A549 (cell line): ENCODE measurements around the gene CUL3. TPM values are rescaled to one million over a fixed set of nuclear protein-coding genes. Genes with fewer than 3 reads are reported as not detected.
"Not testable (repeated sequence)": the region's sequence is repeated elsewhere in the genome, so short reads cannot be mapped to it uniquely, and the experiment has no call there.

Experiments
- ATAC-seq, 2 experiments: fragments of 200-7000 bp in 1 of 2; fragments of >200 bp in 1 of 2; cut with Nextera tagmentation in 1 of 2; cut with Tn5 transposase in 1 of 2; 3 replicates each; pipeline versions ENCODE4 v1.8.0 to v1.9.1; 2018 to 2020; ENCODE audit warnings: mild to moderate bottlenecking in 1 of 2, moderate library complexity in 1 of 2
- CTCF ChIA-PET: fragments of 300-600 bp; sonication (Branson Sonifier 250); formaldehyde crosslinking; extraction: SDS; loops from one replicate; lab custom pipeline; 2021; ENCODE audit warnings: antibody characterized with exemption, inconsistent platforms; lab: Yijun Ruan, JAX
- POLR2A ChIA-PET: fragments of 350-600 bp; formaldehyde crosslinking; extraction: SDS; loops from one replicate; lab custom pipeline; 2021; ENCODE audit warnings: antibody characterized with exemption, inconsistent platforms; lab: Yijun Ruan, JAX
- DNase-seq, 2 experiments: peaks; one replicate each; pipeline versions ENCODE4 v3.0.0 to v3.0.0-alpha.2; 2011 to 2016; ENCODE audit warnings: low read depth in 1 of 2, low spot score in 1 of 2
- FAIRE-seq: peaks from 2 replicates; lab custom pipeline; 2011; peaks lifted over from hg19 to GRCh38; lab: Jason Lieb, UNC
- H3K27ac ChIP-seq, 2 experiments: fragments of >200 bp; sonication (Bioruptor Twin); formaldehyde crosslinking; 3 replicates each; pipeline ENCODE4 v1.5.1; 2016 to 2017
- H3K4me1 ChIP-seq: fragments of >200 bp; sonication (Bioruptor Twin); formaldehyde crosslinking; 3 replicates; pipeline ENCODE4 v1.6.1; 2016
- H3K4me2 ChIP-seq: fragments of >200 bp; sonication (Bioruptor Twin); formaldehyde crosslinking; 3 replicates; pipeline ENCODE4 v1.6.1; 2016
- H3K4me3 ChIP-seq: fragments of >200 bp; sonication (Bioruptor Twin); formaldehyde crosslinking; 3 replicates; pipeline ENCODE4 v1.5.1; 2016
- H3K9me3 ChIP-seq: fragments of >200 bp; sonication (Bioruptor Twin); formaldehyde crosslinking; 3 replicates; pipeline ENCODE4 v1.6.1; 2016
- BHLHE40 ChIP-seq: IDR thresholded peaks from 2 replicates; pipeline ENCODE4 v1.6.1; 2012; ENCODE audit warnings: low read depth, low read length, inconsistent platforms
- CBX8 ChIP-seq: fragments of 200-600 bp; sonication (generic); IDR thresholded peaks from 2 replicates; pipeline ENCODE4 v1.6.1; 2016
- CEBPB ChIP-seq, 2 experiments: fragments of >200 bp in 1 of 2; sonication (Bioruptor Twin) in 1 of 2; formaldehyde crosslinking in 1 of 2; IDR thresholded peaks; 2 replicates each; pipeline ENCODE4 v1.6.1; 2012 to 2016
- CHD4 ChIP-seq: fragments of 200-600 bp; sonication (generic); IDR thresholded peaks from 2 replicates; pipeline ENCODE4 v1.6.1; 2016; ENCODE audit warnings: antibody characterized with exemption, mild to moderate bottlenecking, borderline replicate concordance
- EHF ChIP-seq: fragments of 250-450 bp; sonication (Bioruptor Pico); IDR thresholded peaks from 2 replicates; pipeline ENCODE4 v1.5.0; 2020; ENCODE audit warnings: mild to moderate bottlenecking
- EP300 ChIP-seq, 2 experiments: fragments of >200 bp; sonication (Bioruptor Twin); formaldehyde crosslinking; IDR thresholded peaks; 2 replicates in 1 of 2; 3 replicates in 1 of 2; pipeline ENCODE4 v1.6.1; 2016 to 2017
- ESRRA ChIP-seq: fragments of 150-350 bp; IDR thresholded peaks from 2 replicates; pipeline ENCODE4 v1.6.1; 2014; ENCODE audit warnings: mild to moderate bottlenecking, low read length, borderline replicate concordance
- HOXB5 ChIP-seq: fragments of 250-450 bp; sonication (Bioruptor Pico); IDR thresholded peaks from 2 replicates; pipeline ENCODE4 v1.5.0; 2020; ENCODE audit warnings: mild to moderate bottlenecking, moderate library complexity
- JUNB ChIP-seq: fragments of >200 bp; sonication (Bioruptor Twin); formaldehyde crosslinking; IDR thresholded peaks from 2 replicates; pipeline ENCODE4 v1.6.1; 2016
- MAZ ChIP-seq: fragments of 150-350 bp; IDR thresholded peaks from 2 replicates; pipeline ENCODE4 v1.6.1; 2014; ENCODE audit warnings: antibody characterized with exemption, low read depth, low read length, borderline replicate concordance
- RARB ChIP-seq: fragments of 250-450 bp; sonication (Bioruptor Pico); IDR thresholded peaks from 2 replicates; pipeline ENCODE4 v1.8.0; 2021; ENCODE audit warnings: mild to moderate bottlenecking, moderate library complexity
- ZNF302 ChIP-seq: fragments of 250-450 bp; sonication (Bioruptor Pico); IDR thresholded peaks from 2 replicates; pipeline ENCODE4 v1.9.0; 2021; ENCODE audit warnings: inconsistent platforms, mild to moderate bottlenecking, moderate library complexity
- WGBS: methylation state at CpG from one replicate; pipeline ENCODE4 v1.1.6; 2017; ENCODE audit errors: missing lambda C conversion rate; 5-methylcytosine and 5-hydroxymethylcytosine counted together
- polyA plus RNA-seq, 4 experiments: library from polyadenylated mRNA; depleted of rRNA in 3 of 4; stranded (reverse); fragments of >200 nt; fragmentation: RNase III in 1 of 4; extraction: RNeasy Plus Mini Kit Qiagen cat#74134 plus additional on column Dnase treatment in 1 of 4; gene quantifications; 2 replicates in 3 of 4; 3 replicates in 1 of 4; pipeline ENCODE4 v1.2.3, GENCODE V29; 2011 to 2017
- TF ChIP-seq, protein P1 (sequence below): IDR thresholded peaks from 2 replicates; pipeline ENCODE4 v1.6.1; 2012
- TF ChIP-seq, protein P2 (sequence below): fragments of 200-600 bp; sonication (generic); IDR thresholded peaks from 2 replicates; pipeline ENCODE4 v1.6.1; 2016; ENCODE audit warnings: antibody characterized with exemption, mild to moderate bottlenecking, moderate library complexity
- TF ChIP-seq, protein P3 (sequence below): fragments of >200 bp; sonication (Bioruptor Twin); formaldehyde crosslinking; IDR thresholded peaks from 3 replicates; pipeline ENCODE4 v1.6.1; 2016

Gene CUL3
- polyA plus RNA-seq, 2 of the 4 experiments (the other 2 are of a cell fraction) = 70.5 to 73.9 TPM

DNA sequence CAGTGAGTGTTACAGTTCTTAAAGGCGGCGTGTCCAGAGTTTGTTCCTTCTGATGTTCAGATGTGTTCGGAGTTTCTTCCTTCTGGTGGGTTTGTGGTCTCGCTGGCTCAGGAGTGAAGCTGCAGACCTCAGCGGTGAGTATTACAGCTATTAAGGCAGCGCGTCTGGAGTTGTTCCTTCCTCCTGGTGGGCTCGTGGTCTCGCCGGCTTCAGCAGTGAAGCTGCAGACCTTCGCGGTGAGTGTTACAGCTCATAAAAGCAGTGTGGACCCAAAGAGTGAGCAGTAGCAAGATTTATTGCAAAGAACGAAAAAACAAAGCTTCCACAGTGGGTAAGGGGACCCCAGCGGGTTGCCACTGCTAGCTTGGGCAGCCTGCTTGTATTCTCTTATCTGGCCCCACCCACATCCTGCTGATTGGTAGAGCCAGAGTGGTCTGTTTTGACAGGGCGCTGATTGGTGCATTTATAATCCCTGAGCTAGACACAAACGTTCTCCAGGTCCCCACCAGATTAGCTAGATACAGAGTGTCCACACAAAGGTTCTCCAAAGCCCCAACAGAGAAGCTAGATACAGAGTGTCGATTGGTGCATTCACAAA is 17.7 kb upstream of the CUL3 start:
- DNase-seq, H3K9me3 ChIP-seq, H3K4me1 ChIP-seq, ATAC-seq, H3K4me3 ChIP-seq, H3K4me2 ChIP-seq, CTCF ChIA-PET, FAIRE-seq, POLR2A ChIA-PET, H3K27ac ChIP-seq: not testable (repeated sequence)
- WGBS = 87% methylated on average over 16 of the region's 17 CpGs

DNA sequence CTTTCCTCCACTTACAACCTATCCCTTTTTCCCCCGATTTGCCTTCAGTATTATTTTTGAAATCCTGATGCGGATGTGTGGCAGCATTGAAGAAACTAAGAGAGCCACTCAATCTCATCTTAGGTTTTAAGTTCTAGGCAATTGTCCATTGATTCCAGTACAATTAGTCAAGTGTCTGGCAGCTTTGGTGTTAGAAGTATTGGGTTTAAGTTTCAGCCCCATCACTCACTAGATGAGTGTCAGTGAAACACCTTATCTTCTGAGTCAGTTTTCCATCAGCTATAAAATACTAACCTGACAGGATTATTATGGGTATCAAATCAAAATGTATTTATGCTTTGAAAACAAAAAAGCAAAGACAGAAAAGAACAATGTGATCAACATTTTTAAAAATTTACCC is 16.8 kb upstream of the CUL3 start:
- CTCF ChIA-PET = interaction anchor here (0.7 kb wide), 1 partner anchor 244 kb away, joined by 3 read pairs; no protein-coding TSS in a partner anchor
- DNase-seq = no peak
- Histone ChIP-seq H3K4me2 (no peak overlapping the region), H3K4me1 (no peaks in the 10 kb centered on the region), H3K9me3 (no peaks in the 10 kb centered on the region), H3K27ac (no peak overlapping the region), H3K4me3 (no peak overlapping the region)
- TF ChIP-seq, protein P1, sequence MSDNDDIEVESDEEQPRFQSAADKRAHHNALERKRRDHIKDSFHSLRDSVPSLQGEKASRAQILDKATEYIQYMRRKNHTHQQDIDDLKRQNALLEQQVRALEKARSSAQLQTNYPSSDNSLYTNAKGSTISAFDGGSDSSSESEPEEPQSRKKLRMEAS = no peak
- no peak for TF ChIP-seq JUNB
- TF ChIP-seq, protein P2, sequence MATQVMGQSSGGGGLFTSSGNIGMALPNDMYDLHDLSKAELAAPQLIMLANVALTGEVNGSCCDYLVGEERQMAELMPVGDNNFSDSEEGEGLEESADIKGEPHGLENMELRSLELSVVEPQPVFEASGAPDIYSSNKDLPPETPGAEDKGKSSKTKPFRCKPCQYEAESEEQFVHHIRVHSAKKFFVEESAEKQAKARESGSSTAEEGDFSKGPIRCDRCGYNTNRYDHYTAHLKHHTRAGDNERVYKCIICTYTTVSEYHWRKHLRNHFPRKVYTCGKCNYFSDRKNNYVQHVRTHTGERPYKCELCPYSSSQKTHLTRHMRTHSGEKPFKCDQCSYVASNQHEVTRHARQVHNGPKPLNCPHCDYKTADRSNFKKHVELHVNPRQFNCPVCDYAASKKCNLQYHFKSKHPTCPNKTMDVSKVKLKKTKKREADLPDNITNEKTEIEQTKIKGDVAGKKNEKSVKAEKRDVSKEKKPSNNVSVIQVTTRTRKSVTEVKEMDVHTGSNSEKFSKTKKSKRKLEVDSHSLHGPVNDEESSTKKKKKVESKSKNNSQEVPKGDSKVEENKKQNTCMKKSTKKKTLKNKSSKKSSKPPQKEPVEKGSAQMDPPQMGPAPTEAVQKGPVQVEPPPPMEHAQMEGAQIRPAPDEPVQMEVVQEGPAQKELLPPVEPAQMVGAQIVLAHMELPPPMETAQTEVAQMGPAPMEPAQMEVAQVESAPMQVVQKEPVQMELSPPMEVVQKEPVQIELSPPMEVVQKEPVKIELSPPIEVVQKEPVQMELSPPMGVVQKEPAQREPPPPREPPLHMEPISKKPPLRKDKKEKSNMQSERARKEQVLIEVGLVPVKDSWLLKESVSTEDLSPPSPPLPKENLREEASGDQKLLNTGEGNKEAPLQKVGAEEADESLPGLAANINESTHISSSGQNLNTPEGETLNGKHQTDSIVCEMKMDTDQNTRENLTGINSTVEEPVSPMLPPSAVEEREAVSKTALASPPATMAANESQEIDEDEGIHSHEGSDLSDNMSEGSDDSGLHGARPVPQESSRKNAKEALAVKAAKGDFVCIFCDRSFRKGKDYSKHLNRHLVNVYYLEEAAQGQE = no peak
- WGBS = 61% methylated on average over 2 of the region's 2 CpGs
- no peak for FAIRE-seq
- ATAC-seq = no peak
- POLR2A ChIA-PET = interaction anchor here (1.2 kb wide), 1 partner anchor 16 kb away, joined by 6 read pairs; no protein-coding TSS in a partner anchor

DNA sequence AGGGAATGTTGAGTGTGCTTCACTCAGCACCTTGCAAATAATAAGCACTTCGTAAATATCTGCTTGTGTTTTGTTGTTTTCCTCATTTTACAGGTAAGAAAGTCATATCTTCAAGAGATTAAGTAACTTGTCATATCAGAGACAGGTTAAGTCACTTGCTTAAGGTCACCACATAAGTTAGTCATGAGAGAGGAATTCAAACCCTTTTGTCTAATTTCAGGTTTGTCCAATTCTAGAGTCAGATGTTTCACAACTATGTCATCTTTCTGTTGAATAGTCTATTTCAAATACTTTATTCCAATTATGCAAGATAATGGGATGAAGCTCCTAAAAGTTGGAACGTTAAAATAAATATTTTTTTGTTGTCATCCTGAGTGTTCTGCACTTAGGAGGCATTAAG is 13.5 kb upstream of the CUL3 start:
- ChIA-PET CTCF (interaction anchor here (1.0 to 1.7 kb wide), 3 partner anchors 11 to 52 kb away, joined by 3 to 6 read pairs (median 3); no protein-coding TSS in a partner anchor), POLR2A (no interaction called here)
- no peak for FAIRE-seq
- ATAC-seq = no peak
- no peak for DNase-seq
- 56% methylated on average over 2 of the region's 2 CpGs for WGBS
- no peak for TF ChIP-seq HOXB5 (CRISPR knock-in tag)
- no peak overlapping the region for H3K4me3 ChIP-seq
- H3K4me2 ChIP-seq = no peak overlapping the region
- no peak overlapping the region for H3K27ac ChIP-seq
- no peaks in the 10 kb centered on the region for H3K9me3 ChIP-seq
- no peaks in the 10 kb centered on the region for H3K4me1 ChIP-seq

DNA sequence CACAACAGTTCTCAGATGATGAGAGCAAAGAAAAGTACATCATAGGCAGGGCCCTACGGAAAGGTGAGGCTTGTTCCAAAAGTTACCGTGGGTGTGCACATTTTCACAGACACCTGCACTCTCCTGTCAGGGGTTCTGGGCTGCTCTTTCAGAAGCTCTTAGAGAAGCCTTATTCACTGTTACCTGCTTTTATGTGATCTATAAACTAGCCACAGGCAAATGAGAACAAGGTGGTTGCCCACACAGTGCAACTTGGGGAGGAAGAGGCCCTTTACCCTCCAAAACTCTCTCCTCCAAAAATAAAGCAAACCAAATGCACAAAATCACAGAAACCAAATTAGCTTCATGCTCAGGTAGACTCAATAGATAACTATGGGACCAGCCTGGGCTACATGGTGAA is 11.1 kb upstream of the CUL3 start:
- ChIA-PET POLR2A (no interaction called here), CTCF (no interaction called here)
- TF ChIP-seq ESRRA = no peak
- TF ChIP-seq RARB (CRISPR knock-in tag) = no peak
- no peak for TF ChIP-seq ZNF302 (CRISPR knock-in tag)
- TF ChIP-seq BHLHE40 = no peak
- no peak for TF ChIP-seq HOXB5 (CRISPR knock-in tag)
- TF ChIP-seq CHD4 = no peak
- no peak for TF ChIP-seq CEBPB (IDR thresholded peaks at IDR 0.05)
- no peak for TF ChIP-seq EP300 (IDR thresholded peaks at IDR 0.05)
- TF ChIP-seq EHF (CRISPR knock-in tag) = no peak
- TF ChIP-seq CBX8 = no peak
- TF ChIP-seq MAZ = no peak
- TF ChIP-seq, protein P3, sequence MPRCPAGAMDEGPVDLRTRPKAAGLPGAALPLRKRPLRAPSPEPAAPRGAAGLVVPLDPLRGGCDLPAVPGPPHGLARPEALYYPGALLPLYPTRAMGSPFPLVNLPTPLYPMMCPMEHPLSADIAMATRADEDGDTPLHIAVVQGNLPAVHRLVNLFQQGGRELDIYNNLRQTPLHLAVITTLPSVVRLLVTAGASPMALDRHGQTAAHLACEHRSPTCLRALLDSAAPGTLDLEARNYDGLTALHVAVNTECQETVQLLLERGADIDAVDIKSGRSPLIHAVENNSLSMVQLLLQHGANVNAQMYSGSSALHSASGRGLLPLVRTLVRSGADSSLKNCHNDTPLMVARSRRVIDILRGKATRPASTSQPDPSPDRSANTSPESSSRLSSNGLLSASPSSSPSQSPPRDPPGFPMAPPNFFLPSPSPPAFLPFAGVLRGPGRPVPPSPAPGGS = no peak
- TF ChIP-seq, protein P2 = no peak
- TF ChIP-seq, protein P1 = no peak
- ATAC-seq (no peak), FAIRE-seq (no peak), DNase-seq (no peak)
- Histone ChIP-seq H3K9me3 (no peaks in the 10 kb centered on the region), H3K4me2 (no peak overlapping the region), H3K4me3 (no peak overlapping the region), H3K4me1 (no peaks in the 10 kb centered on the region), H3K27ac (no peak overlapping the region)
- 91% methylated on average over 2 of the region's 2 CpGs for WGBS
